ENCODE measurements around the gene PRKCA.

PRKCA gene

DNA sequence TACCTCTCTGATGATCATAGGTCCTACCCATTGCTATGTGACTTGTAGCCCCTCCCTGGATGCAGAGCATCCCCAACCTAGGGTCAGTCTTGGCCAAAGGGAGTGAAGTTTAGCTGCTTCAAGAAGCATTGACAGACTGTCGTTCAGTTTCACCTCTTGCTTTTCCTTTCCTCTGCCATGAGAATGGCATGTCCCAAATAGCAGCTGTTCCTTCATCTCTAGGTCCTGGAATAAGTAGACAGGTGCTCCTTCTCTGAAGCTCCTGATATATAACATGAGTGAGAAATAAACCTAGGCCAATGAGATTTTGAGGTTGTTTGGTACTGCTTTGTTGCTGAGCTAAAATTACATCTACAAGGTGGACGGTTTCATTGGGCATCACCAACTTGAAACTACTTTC lies 328.0 kb downstream of the PRKCA start:
- no peaks in the 10 kb centered on the region for H3K9me3 ChIP-seq (ENCODE audit: insufficient read depth, low read length)
- no peak overlapping the region for H3K27ac ChIP-seq (ENCODE audit: low read length)
- H2AFZ ChIP-seq (ENCODE audit: low read depth, low read length): no peak overlapping the region
- H3K9ac ChIP-seq (ENCODE audit: low read length): no peak overlapping the region
- no peaks in the 10 kb centered on the region for H4K20me1 ChIP-seq (ENCODE audit: insufficient read depth, low read length)
- H3K4me3 ChIP-seq (ENCODE audit: low read length): no peak overlapping the region
- no peaks in the 10 kb centered on the region for H3K4me1 ChIP-seq (ENCODE audit: low read length)
- peaks cover 52% of the 10 kb centered on the region for H3K27me3 ChIP-seq (ENCODE audit: low read depth, low read length)
- no peak overlapping the region for H3K4me2 ChIP-seq (ENCODE audit: low read length)
- H3K36me3 ChIP-seq (replicated peaks; ENCODE audit: low read depth, low read length): no peaks in the 10 kb centered on the region
- H3K79me2 ChIP-seq (ENCODE audit: low read length): no peaks in the 10 kb centered on the region
- no peak for TF ChIP-seq EZH2phosphoT487 (IDR thresholded peaks at IDR 0.05; ENCODE audit: low read depth)
- TF ChIP-seq, protein P1, sequence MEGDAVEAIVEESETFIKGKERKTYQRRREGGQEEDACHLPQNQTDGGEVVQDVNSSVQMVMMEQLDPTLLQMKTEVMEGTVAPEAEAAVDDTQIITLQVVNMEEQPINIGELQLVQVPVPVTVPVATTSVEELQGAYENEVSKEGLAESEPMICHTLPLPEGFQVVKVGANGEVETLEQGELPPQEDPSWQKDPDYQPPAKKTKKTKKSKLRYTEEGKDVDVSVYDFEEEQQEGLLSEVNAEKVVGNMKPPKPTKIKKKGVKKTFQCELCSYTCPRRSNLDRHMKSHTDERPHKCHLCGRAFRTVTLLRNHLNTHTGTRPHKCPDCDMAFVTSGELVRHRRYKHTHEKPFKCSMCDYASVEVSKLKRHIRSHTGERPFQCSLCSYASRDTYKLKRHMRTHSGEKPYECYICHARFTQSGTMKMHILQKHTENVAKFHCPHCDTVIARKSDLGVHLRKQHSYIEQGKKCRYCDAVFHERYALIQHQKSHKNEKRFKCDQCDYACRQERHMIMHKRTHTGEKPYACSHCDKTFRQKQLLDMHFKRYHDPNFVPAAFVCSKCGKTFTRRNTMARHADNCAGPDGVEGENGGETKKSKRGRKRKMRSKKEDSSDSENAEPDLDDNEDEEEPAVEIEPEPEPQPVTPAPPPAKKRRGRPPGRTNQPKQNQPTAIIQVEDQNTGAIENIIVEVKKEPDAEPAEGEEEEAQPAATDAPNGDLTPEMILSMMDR (IDR thresholded peaks at IDR 0.05; ENCODE audit: low read depth, low read length): no peak

DNA sequence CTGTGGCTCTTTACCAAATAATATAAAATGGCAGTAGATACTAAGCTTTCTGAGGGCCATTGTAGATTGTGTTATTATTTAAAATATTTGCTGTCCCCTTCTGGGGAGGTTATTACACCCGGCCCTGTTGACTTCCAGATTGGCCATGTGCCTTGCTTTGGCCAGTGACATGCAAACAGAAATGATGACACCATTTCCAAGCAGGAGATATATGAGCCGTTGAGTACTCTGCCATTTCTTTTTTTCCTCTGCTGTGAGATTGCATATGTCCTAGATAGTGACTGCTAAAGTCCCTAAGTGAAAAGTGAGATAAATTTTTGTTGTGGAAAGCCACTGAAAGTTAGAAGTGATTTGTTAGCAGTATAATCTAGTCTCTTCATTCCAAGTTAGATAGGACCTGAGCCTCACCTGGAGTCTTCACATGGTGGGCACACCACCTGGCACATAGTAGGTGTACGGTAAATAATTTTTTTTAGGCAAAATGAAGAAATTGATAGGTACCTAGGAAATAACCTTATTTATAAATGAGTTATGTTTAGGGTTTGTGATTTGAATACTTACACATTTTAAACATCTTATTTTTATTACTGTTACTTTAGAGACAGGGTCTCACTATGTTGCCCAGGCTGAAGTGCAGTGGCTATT lies 328.5 kb downstream of the PRKCA start:
- H3K4me3 ChIP-seq (ENCODE audit: low read length): no peak overlapping the region
- no peak overlapping the region for H3K27ac ChIP-seq (ENCODE audit: low read length)
- no peak overlapping the region for H3K4me2 ChIP-seq (ENCODE audit: low read length)
- no peaks in the 10 kb centered on the region for H3K9me3 ChIP-seq (ENCODE audit: insufficient read depth, low read length)
- H3K9ac ChIP-seq (ENCODE audit: low read length): no peak overlapping the region
- H3K79me2 ChIP-seq (ENCODE audit: low read length): no peaks in the 10 kb centered on the region
- H4K20me1 ChIP-seq (ENCODE audit: insufficient read depth, low read length): no peaks in the 10 kb centered on the region
- H3K27me3 ChIP-seq (ENCODE audit: low read depth, low read length): peaks cover 50% of the 10 kb centered on the region
- TF ChIP-seq EZH2phosphoT487 (IDR thresholded peaks at IDR 0.05; ENCODE audit: low read depth): no peak
- TF ChIP-seq, protein P1 (IDR thresholded peaks at IDR 0.05; ENCODE audit: low read depth, low read length): no peak
- H3K36me3 ChIP-seq (replicated peaks; ENCODE audit: low read depth, low read length): no peaks in the 10 kb centered on the region
- H2AFZ ChIP-seq (ENCODE audit: low read depth, low read length): no peak overlapping the region
- H3K4me1 ChIP-seq (ENCODE audit: low read length): no peaks in the 10 kb centered on the region

DNA sequence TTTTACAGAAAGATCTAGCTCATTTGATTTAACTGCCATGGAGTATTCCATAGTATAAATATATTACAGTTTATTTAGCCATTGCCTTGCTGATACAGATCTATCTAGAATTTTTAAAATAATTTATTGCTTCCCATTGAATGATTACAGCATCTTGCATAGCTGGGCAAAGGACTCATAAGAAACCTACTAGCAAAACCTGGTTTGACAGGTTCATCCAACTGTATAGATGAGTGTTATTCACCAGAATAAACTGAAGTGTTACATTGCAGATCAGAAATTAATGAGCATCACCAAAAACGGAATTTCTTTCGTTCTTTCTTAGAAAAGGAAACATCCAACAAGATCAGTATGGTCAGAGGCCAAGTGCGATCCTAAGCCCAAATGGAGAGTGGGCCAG lies 330.3 kb downstream of the PRKCA start:
- Histone ChIP-seq H3K4me3 (ENCODE audit: low read length) (no peak overlapping the region), H2AFZ (ENCODE audit: low read depth, low read length) (no peak overlapping the region), H3K79me2 (ENCODE audit: low read length) (no peaks in the 10 kb centered on the region), H3K4me1 (ENCODE audit: low read length) (no peaks in the 10 kb centered on the region), H4K20me1 (ENCODE audit: insufficient read depth, low read length) (no peaks in the 10 kb centered on the region), H3K9me3 (ENCODE audit: insufficient read depth, low read length) (no peaks in the 10 kb centered on the region), H3K9ac (ENCODE audit: low read length) (no peak overlapping the region), H3K27ac (ENCODE audit: low read length) (no peak overlapping the region), H3K27me3 (ENCODE audit: low read depth, low read length) (peaks cover 41% of the 10 kb centered on the region), H3K4me2 (ENCODE audit: low read length) (no peak overlapping the region), H3K36me3 (replicated peaks; ENCODE audit: low read depth, low read length) (no peaks in the 10 kb centered on the region)
- TF ChIP-seq EZH2phosphoT487 (IDR thresholded peaks at IDR 0.05; ENCODE audit: low read depth): no peak
- TF ChIP-seq, protein P1 (IDR thresholded peaks at IDR 0.05; ENCODE audit: low read depth, low read length): no peak

DNA sequence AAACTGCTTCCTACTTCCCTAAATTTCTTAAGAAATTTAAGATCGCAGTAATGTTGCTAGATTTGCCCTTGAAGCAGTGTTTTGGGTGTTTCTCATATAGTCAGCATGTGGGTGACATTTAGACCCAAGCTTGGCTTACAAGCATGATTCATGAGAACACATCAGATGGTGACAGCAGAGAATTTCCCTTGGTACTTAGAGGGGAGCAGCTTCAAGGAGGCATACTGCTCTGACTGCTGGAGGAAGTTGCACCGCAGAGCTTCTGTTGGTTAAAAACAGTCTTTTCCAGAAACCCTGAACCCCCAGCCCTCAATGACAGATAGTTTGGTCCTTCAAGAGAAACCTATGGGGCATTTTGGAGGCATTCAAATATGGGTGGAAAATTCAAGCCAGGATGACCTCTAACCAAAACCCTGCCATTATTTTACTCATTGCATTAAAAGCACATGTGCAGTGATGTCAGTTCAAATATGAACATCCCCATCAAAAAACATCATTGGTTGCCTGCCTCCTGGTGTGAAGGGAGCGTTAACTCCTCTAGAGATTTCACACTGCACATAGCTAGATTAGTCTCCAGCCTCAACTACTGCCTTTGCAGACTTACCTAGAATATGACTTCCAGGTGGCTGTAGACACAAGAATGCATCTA lies 331.0 kb downstream of the PRKCA start:
- Histone ChIP-seq H4K20me1 (ENCODE audit: insufficient read depth, low read length) (no peaks in the 10 kb centered on the region), H3K36me3 (replicated peaks; ENCODE audit: low read depth, low read length) (no peaks in the 10 kb centered on the region), H2AFZ (ENCODE audit: low read depth, low read length) (no peak overlapping the region), H3K9ac (ENCODE audit: low read length) (no peak overlapping the region), H3K27ac (ENCODE audit: low read length) (no peak overlapping the region), H3K79me2 (ENCODE audit: low read length) (no peaks in the 10 kb centered on the region), H3K4me3 (ENCODE audit: low read length) (no peak overlapping the region), H3K4me1 (ENCODE audit: low read length) (no peaks in the 10 kb centered on the region), H3K4me2 (ENCODE audit: low read length) (no peak overlapping the region), H3K27me3 (ENCODE audit: low read depth, low read length) (peaks cover 40% of the 10 kb centered on the region), H3K9me3 (ENCODE audit: insufficient read depth, low read length) (no peaks in the 10 kb centered on the region)
- TF ChIP-seq, protein P1 (IDR thresholded peaks at IDR 0.05; ENCODE audit: low read depth, low read length): no peak
- no peak for TF ChIP-seq EZH2phosphoT487 (IDR thresholded peaks at IDR 0.05; ENCODE audit: low read depth)
